Measurements from ENCODE around the gene VRK1. TPM values are rescaled to one million over a fixed set of nuclear protein-coding genes. Genes with fewer than 3 reads are reported as not detected.

The VRK1 gene
- total RNA-seq, 4 donors from 2014 or later = 11.3 to 18.2 (median 16.7) TPM

GRCh38 chr14:96790186-96790585 lies 7.0 kb upstream of the VRK1 start:
- H3K36me3 ChIP-seq = no peaks in the 10 kb centered on the region
- TF ChIP-seq EP300 (IDR thresholded peaks at IDR 0.05) = no peak
- TF ChIP-seq POLR2AphosphoS5 (IDR thresholded peaks at IDR 0.05) = no peak
- no peak for TF ChIP-seq POLR2A (IDR thresholded peaks at IDR 0.05)
- TF ChIP-seq CTCF (IDR thresholded peaks at IDR 0.05) = no peak
- no peak overlapping the region for H3K27ac ChIP-seq
- no peak for ATAC-seq
- 45 to 49% methylated on average over 3 of the region's 3 CpGs for WGBS, 2 donors (ENCODE audit: low coverage in 1 of 2)
- H3K4me1 ChIP-seq = no peaks in the 10 kb centered on the region
- peaks cover 13% of the 10 kb centered on the region for H3K27me3 ChIP-seq
- no peak overlapping the region for H3K4me3 ChIP-seq
- H3K9me3 ChIP-seq = no peaks in the 10 kb centered on the region

- H3K4me3 ChIP-seq = no peak overlapping the region
- no peaks in the 10 kb centered on the region for H3K9me3 ChIP-seq
- H3K27me3 ChIP-seq = peaks cover 13% of the 10 kb centered on the region
- TF ChIP-seq POLR2A (IDR thresholded peaks at IDR 0.05) (no peak), POLR2AphosphoS5 (IDR thresholded peaks at IDR 0.05) (no peak), CTCF (IDR thresholded peaks at IDR 0.05) (no peak), EP300 (IDR thresholded peaks at IDR 0.05) (no peak)
- WGBS, 2 donors (ENCODE audit: low coverage in 1 of 2) = 56 to 75% methylated on average over 1 of the region's 1 CpG
- no peak for ATAC-seq
- H3K4me1 ChIP-seq = no peaks in the 10 kb centered on the region
- H3K27ac ChIP-seq = no peak overlapping the region
- no peaks in the 10 kb centered on the region for H3K36me3 ChIP-seq
Observed at GRCh38 chr14:96790706-96791105, 6.5 kb upstream of the VRK1 start.

- Histone ChIP-seq H3K9me3 (no peaks in the 10 kb centered on the region), H3K4me3 (no peak overlapping the region), H3K36me3 (no peaks in the 10 kb centered on the region), H3K27ac (no peak overlapping the region), H3K4me1 (no peaks in the 10 kb centered on the region), H3K27me3 (peaks cover 2% of the 10 kb centered on the region)
- ATAC-seq = no peak
- 74 to 87% methylated on average over 4 to 5 of the region's 5 CpGs for WGBS, 2 donors (ENCODE audit: low coverage in 1 of 2)
- TF ChIP-seq EP300 (IDR thresholded peaks at IDR 0.05) = no peak
- no peak for TF ChIP-seq POLR2AphosphoS5 (IDR thresholded peaks at IDR 0.05)
- TF ChIP-seq POLR2A (IDR thresholded peaks at IDR 0.05) = no peak
- no peak for TF ChIP-seq CTCF (IDR thresholded peaks at IDR 0.05)
Observed at GRCh38 chr14:96792003-96792402, 5.2 kb upstream of the VRK1 start.

- Histone ChIP-seq H3K27me3 (no peaks in the 10 kb centered on the region), H3K4me3 (no peak overlapping the region), H3K4me1 (peaks cover 0 to 3% (median under 1%) of the 10 kb centered on the region in 3 donors), H3K27ac (no peak overlapping the region), H3K9me3 (no peaks in the 10 kb centered on the region), H3K36me3 (no peaks in the 10 kb centered on the region)
- no peak for ATAC-seq
- TF ChIP-seq POLR2AphosphoS5 (IDR thresholded peaks at IDR 0.05) (no peak), POLR2A (IDR thresholded peaks at IDR 0.05) (no peak), EP300 (IDR thresholded peaks at IDR 0.05) (no peak), CTCF (IDR thresholded peaks at IDR 0.05) (no peak)
- WGBS, 2 donors (ENCODE audit: low coverage in 1 of 2) = 27 to 64% methylated on average over 5 to 6 of the region's 7 CpGs
Observed at GRCh38 chr14:96792591-96792990, 4.6 kb upstream of the VRK1 start.

GRCh38 chr14:96793547-96793946 lies 3.6 kb upstream of the VRK1 start:
- Histone ChIP-seq H3K9me3 (no peaks in the 10 kb centered on the region), H3K36me3 (no peaks in the 10 kb centered on the region), H3K27me3 (no peaks in the 10 kb centered on the region), H3K4me1 (peaks cover 4 to 13% (median 8%) of the 10 kb centered on the region in 3 donors), H3K27ac (no peak overlapping the region), H3K4me3 (no peak overlapping the region)
- no peak for ATAC-seq
- 62% methylated on average over 6 of the region's 6 CpGs; no CpG with 5 or more reads in 1 of the 2 donors for WGBS, 2 donors (ENCODE audit: low coverage in 1 of 2)
- TF ChIP-seq EP300 (IDR thresholded peaks at IDR 0.05) = no peak
- no peak for TF ChIP-seq POLR2AphosphoS5 (IDR thresholded peaks at IDR 0.05)
- no peak for TF ChIP-seq CTCF (IDR thresholded peaks at IDR 0.05)
- TF ChIP-seq POLR2A (IDR thresholded peaks at IDR 0.05) = no peak
